GM19025 (cell line): ENCODE results near the gene PRPS1.
"Not testable (repeated sequence)": the region's sequence is repeated elsewhere in the genome, so short reads cannot be mapped to it uniquely, and the experiment has no call there.

Experiments
- ATAC-seq: cut with Tn5 transposase; IDR thresholded peaks from one replicate; pipeline ENCODE4 v1.9.1; 2021; ENCODE audit warnings: mild to moderate bottlenecking, low read depth, moderate library complexity; ENCODE audit not compliant: unreplicated experiment

Gene PRPS1

DNA sequence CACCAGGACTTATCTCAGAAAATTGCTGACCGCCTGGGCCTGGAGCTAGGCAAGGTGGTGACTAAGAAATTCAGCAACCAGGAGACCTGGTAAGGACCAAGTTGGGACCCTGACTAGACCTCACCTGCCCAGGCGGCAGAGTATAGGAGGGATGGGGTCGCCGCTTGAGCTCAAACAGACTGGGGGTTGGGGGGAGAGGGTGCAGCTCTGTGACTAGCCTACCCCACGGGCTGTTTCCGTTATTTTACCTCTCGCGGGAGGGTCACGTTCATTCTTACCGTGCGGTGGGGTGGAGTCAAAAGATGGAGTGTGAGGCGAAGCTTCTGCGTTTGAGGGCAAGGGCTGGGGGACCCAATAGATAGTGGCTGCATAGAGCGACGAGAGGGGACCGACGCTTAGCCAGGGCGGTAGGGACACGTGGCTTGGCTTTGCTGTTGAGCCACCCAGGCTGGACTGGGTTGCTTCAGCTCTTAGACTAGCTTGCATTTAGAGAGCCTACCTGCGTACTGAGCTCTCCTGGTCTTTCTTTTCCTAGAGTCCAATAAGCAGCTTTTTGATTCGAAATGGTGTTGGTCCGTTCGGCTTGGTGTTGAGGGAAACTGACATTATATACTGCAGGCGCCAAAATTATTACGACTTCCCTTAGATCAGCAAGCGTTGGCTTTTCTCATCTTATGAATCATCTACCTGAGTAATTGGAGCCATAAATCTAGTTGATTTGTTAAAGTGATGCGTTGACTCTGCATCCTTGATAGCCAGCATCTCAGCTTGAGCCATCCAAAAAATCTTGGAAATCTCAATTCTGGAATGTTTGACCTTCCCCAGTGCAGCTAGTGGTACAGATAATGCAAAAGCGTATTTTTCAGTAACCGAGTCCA is 591 bp downstream of the PRPS1 start:
- peak; percentile 24 for ATAC-seq

DNA sequence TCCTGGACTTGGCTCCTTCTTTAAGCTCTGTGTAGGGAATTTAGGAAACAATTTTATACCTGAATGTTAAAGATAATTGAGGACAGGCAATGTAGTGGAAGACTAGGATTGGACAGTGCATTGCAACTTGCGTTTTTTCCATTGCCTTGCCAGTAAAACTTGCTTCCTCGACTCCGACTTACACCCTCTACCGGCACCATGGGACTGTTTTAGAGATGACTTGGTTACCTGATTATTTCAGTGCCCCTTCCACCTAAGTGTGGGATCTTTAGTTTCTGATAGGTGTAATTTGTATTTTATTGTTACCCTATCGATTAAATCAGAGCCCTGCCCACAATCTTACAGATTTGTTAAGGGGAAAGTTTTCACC is 1.2 kb downstream of the PRPS1 start:
- no peak for ATAC-seq

DNA sequence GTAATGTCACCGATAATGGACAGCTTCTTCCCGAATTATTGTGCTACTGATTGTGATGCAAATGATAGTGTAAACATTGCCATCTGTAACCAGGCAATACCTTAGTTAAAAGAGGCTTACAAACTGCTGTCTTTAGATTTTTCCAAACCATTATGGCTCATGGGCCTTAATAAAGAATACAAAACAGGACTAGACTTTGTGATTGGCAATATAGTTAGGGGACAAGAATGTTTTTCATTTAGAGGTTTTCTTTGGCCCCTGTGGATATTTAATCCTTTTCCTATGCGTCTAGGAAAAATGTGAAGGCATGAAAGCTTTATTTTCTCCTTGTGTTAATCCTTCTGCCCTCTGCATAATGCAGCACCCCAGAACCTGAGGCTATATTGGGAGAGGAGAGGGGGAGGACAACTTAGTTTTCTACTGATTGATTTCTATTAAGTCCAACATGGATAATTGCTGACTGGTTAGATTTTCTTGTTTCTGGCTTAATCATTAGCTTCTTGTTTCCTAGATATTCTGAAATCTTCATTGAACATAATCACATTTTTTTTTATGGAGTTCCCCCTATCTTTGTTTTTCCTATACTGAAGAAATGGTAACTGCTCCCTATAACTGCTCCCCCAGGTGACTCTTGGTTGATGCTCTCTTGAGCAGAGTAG is 1.9 kb downstream of the PRPS1 start:
- no peak for ATAC-seq

DNA sequence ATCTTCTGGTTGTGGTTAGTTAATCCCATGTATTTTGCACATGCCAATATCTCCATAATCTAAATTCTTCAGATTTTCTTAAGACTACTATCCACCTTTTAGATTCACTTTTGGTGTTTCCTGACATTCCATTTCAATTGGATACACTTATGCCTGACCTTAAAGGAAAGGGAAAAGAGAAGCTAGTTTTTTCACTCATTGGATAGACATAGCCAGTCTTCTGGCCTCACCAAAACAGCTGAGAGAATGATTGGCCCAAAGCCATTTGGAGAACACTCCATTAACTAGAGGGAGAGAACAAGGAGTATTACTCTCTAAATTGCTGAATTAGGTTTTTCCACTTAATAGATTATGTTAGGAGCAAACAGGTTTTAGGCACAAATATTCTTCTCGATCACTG is 4.0 kb downstream of the PRPS1 start:
- no peak for ATAC-seq

DNA sequence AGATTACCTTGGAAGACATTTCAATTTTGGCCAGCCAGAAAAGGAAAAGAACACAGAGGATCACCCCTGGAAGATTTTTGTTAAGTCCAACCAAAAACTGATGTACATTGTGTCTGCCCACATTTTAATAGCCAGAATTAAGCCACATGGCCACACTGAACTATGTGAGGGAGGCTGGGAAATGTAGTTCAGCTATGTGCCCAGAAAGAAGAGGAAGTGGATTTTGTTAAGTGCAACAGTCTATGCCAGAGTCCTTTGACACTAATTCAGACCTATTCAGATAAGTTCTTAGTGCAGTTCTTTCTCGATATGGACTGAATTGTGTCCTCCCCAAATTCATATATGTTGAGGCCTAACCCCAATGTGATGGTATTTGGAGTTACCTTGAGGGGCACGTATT is 18.4 kb downstream of the PRPS1 start:
- ATAC-seq: no peak

DNA sequence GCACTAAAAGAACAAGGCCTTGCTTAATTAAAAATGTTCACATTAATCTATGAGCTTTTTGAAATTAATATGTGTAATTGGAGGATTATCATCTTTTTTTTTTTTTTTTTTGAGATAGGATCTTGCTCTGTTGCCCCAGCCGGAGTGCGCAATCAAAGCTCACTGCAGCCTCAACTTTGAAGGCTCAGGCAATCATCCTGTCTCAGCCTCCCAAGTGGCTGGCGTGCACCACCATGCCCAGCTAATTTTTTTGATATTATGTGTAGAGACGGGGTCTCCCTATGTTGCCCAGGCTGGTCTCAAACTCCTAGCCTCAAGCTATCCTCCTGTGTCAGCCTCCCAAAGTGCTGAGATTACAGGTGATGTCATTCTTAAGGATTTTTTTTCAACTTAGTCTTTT is 20.0 kb downstream of the PRPS1 start:
- no peak for ATAC-seq

DNA sequence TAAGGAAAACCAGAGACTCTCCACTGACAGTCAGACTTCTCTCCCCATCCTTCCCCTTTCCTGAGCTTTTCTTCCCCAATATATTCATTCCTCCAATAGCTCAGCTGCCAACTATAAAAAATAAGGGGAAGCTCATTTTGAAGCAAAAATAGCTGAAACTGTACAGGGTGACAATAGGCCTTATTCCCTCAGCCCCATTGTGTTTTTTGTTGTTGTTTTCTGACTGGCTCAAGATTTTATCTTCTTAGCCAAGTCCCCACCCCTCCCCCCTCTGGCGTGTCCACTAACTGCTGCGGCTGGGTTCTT is 26.2 kb downstream of the PRPS1 start:
- no peak for ATAC-seq

DNA sequence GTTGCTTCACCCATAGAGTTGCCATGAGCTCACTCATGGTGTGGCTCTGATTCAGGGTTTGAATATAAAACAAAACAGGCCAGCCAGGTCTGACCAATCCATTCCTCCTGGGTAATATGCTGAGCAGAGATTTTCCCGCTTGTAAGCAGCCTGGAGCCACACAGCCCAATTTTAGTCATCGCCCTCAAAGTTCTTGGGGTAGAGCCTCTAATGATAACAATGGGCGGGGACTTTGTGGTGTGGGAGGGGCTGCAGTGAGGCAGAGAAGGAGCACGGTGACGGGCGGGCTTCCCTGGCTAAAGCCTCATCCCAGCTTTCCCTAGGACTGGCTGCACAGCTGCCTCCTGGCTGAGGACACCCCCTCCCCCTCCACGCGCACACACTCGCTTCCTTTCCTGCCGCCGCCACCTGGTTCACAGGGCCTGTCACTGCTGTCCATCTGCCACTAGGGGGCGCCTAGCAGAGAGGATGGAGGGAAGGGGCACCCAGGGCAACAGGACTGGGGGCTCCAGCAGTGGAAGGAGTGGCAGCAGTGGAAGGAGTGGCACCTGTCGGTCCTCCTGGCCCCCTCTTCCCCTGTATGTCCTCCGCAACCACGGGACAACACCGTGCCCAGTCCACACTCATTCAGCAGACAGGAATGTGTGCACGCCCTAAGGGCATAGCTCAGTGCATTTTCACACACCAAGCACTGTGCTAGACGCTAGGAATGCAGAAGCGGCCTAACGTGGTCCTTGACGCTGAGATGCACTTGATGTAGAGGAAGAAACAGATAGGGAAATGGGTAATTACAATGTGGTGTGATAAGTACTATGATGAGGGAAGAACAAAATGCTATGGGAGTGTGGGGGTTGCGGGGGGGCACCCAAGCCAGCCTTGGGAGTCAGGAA is 26.8 kb downstream of the PRPS1 start:
- ATAC-seq: peak; percentile 64

DNA sequence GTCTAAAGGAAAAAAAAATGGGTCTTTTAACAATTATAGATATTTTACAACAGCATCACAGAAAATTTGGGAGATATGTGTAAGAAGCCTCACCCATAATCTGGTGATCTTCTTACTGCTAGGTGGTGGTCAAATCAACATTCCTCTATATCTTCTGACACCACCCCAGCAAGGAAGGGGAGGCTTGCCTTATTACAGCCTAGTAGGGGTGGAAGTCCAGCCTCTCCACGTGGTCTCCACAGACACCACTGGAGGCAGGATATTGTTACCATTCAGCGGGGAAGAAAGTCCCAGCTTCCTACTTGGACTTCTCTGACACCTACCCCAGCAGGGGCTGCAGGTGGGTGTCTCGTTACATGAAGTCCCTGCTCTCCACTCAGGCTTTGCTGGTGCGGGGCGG is 28.7 kb downstream of the PRPS1 start:
- no peak for ATAC-seq

DNA sequence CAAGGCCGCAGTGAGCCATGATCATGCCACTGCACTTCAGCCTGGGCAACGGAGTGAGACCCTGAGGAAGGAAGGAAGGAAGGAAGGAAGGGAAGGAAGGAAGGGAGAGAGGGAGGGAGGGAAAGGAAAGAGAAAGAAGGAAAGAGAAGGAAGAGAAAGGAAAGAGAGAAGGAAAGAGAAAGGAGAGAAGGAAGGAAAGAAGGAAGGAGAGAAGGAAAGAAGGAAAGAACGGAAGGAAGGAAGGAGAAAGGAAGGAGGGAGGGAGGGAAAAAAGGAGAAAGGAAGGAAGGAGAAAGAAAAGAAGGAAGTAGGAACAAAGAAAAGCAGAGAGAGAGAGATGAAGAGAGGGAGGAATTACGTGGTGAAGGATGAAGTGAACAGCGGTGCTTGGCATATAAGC is 30.4 kb downstream of the PRPS1 start:
- no peak for ATAC-seq

DNA sequence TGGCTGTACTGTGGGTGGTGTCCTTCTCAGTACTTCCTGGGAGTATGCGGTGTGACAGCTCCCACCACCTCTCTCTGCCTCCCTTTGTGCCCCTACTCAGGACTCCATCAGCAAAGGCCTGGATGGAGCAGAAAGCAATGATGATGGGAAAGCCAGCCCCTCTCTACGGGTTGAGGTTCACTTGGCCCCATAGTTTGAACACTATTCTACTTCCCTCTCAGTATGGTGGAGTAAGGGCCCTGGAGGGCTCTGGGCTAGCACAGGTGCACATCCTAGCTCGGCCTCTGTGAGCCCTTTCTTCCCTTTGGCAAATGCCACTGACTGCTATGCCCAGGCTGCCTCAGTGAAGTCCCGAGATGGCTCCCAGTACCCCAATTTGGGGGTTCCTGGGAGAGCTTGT is 31.0 kb downstream of the PRPS1 start:
- no peak for ATAC-seq

DNA sequence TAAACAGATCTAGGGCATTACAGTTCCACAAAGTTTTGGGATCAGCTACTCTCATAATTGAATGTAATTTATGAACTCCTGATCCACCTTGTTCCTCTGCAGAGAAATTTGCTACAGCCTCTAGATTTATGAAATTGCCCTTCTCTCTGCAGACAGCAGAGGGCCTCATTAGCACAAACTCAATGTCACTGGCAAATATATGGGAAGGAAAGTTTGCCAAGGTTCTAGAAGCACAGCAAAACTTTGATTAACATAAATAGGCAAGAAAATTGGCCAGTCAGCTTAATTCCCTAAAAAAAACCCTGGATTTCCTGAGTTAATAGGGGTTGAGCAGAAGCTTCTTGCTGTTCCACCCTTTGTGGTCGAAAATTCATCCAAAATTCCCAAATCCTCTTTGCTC is 31.5 kb downstream of the PRPS1 start:
- no peak for ATAC-seq

DNA sequence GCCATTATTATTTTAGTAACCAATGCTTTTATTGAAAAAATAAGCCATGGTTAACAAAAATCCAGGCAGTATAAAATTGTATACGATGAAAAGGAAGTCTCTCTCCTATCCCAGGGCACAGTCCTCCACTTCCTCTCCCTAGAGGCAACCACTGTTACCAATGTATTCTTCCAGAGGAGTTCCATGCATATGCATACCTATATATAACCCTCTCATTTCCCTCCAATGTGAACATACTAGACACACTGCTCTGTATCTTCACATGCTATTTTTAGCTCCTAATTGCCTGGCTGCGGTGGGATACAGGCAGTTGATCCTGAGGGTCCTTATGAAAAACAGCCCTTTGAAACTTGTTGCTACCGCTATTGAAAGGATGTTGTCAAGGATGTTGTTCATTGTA is 33.8 kb downstream of the PRPS1 start:
- ATAC-seq: no peak

DNA sequence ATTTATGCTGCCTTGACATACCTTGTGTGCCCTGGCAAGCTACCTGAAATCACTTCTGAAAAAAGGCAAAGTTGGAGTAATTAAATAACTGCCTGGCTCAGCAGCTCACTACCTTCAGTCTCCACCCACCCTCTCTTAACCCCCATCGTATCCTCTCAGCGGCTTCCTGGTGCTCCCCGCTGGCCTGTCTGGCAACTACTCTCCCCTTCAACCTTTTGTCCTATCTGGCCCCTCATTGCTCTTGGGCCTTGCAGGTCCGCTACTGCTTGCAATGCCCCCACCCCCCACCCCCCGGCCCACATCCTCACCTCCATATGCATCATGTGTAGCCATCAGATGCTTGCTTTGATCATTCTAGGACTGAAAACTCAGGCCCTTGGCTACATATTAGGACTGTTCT is 34.5 kb downstream of the PRPS1 start:
- no peak for ATAC-seq

DNA sequence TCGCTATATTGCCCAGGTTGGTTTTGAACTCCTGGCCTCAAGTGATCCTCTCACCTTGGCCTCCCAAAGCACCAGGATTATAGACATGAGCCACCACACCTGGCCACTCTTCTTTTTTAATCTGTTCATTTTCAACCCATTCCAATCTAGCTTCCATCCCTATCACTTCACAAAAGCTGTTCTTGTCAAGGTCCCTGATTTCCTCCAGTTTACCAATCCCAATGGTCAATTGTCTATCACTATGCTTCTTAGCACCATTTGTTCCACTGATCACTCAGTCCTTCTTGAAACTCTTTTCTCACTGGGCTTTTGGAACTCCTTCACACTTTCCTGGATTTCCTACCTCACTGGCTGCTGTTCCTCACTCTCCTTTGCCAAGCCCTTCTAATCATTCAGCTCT is 38.6 kb downstream of the PRPS1 start:
- ATAC-seq: no peak

DNA sequence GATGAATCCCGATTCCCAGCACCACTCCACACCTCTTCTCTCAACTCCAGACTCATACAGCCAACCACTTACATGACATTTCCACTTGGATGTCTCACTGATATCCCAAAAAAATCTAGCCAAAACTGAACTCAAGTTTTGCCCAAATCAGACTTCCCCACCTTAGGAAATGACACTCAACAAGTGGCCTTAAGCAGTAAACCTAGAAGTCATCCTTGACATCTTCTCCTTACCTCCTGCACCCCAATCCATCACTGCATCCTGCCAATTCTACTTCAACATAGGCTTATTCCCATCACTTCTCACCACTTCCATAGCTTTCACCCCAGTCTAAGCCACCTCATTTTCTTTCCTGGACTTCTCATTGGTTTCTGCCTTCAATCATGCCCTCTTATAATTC is 39.1 kb downstream of the PRPS1 start:
- ATAC-seq: no peak

DNA sequence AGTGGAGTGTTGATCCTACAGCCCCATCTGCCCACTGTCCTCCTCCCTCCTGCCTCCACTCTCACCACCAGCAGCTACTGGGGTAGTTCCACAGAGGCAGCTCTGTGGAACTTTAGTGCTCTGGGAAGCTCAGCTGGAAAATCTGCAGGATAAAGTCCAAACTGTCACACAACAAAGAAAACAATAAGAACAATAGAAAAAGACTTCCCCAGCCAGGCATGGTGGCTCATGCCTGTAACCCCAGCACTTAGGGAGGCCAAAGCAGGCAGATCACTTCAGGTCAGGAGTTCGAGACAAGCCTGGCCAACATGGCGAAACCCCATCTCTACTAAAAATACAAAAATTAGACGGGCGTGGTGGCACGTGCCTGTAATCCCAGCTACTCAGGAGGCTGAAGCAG is 40.4 kb downstream of the PRPS1 start:
- not testable (repeated sequence) for ATAC-seq

DNA sequence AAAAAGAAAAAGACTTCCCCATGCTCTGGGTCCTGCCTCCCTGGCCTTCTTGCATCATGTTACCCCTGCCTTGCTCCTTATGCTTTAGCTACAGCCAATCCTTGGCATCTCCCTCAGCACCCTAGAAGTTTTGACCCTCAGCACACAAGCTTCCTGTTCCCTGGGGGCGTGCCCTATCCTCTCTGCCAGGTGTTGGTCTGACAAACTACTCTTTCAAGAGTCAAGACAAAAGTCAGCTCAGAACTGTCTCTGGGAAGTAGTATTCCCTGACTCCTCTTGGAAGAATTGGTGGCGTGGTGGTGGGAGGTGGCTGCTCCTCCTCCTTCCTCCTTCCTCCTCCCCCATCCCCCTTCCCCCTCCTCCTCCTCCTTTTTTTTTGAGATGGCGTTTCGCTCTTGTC is 41.0 kb downstream of the PRPS1 start:
- no peak for ATAC-seq

DNA sequence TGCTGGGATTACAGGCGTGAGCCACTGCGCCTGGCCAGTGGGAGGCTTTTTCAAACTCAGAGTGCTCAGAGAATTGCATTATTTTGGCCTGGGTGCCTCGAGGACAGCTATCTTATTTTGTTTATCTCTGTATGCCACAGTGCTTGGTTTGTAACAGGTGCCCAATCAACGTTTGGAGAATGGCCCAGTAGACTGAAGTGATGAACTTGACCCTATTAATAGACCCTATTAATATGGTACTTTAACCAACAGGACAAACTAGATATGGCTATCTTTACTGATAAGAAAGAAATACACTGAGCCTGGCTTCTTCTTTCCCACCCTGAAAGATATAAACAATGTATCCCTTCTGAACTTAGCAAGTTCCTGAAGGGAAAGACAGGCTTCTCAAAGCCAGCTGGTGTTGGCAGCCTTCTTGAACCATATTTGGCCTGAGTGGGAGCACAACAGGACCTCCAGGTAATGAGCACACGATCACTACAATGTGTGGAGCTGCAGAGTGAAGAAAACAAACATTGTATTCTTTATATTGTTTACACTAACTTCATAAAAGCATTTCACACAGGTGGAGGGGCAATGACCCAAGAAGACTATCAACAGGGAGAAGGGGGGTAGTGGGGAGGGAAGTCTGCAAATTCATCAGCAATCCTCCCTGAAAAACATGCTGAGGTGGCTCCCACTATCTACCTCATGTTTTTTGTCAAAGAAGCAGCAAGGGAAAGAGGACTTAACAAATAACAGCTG is 41.7 kb downstream of the PRPS1 start:
- no peak for ATAC-seq

DNA sequence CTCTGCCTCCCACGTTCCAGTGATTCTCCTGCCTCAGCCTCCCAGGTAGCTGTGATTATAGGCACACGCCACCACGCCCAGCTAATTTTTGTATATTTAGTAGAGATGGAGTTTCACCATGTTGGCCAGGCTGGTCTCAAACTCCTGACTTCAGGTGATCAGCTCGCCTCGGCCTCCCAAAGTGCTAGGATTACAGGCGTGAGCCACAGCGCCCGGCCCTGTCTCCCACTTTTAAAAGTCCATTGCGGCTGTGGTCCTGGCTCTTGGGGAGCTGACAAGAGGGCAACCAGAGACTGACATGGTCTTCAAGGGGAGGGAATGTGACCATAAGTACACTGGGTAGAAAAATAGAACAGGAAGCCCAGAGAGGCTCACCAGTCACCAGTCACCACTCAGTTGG is 42.9 kb downstream of the PRPS1 start:
- not testable (repeated sequence) for ATAC-seq

DNA sequence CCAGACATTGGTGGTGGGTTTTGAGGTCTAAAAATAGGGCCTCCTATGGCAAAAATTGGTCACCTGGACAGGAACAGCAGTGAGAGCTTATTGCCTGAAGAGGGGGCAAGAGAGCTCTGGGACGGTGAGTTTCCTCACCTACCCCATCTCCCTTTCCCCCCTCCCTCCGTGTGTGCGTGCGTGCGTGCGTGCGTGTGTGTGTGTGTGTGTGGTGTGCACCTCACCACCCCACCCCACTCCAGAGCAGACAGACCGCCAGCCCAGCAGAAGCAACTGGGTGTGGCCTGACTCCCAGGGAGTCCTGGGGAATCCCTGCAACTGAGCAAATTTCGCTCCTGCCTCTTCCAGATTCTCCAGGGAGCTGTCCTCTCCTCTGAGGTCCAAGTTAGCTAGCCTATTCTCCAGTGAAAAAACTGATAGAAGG is 44.7 kb downstream of the PRPS1 start:
- no peak for ATAC-seq
